Ovary (tissue), 3 donors: ENCODE data around the gene RAB17.

Experiments used
- CTCF ChIP-seq, 3 donors: fragments of 450-650 bp in 2 of 3; fragments of 200-600 bp in 1 of 3; IDR thresholded peaks; one replicate each; pipeline versions ENCODE4 v1.5.1 to v1.8.0; 2016 to 2022; ENCODE audit warnings: antibody characterized with exemption in 3 of 3, mild to moderate bottlenecking in 1 of 3
- EP300 ChIP-seq: sonication (generic); formaldehyde crosslinking; IDR thresholded peaks from one replicate; pipeline ENCODE4 v1.6.1; 2017; ENCODE audit warnings: antibody characterized with exemption
- donor health status: DM: no; HTN: no; CAD: no.

GRCh38 chr2:237598468-237599208 lies 8.1 kb upstream of the RAB17 start:
- TF ChIP-seq CTCF (IDR thresholded peaks at IDR 0.05) = no peak
- no peak for TF ChIP-seq EP300
